Stimulated activated CD4-positive, alpha-beta T cell treated with anti-CD3 and anti-CD28 coated beads, TNF-alpha, amount 100 ng/mL, for 48 hours (primary cell): ENCODE data around the gene TRIM64C.
"Not testable (repeated sequence)": the region's sequence is repeated elsewhere in the genome, so short reads cannot be mapped to it uniquely, and the experiment has no call there.

Experiments
- DNase-seq, 3 donors: peaks; one replicate each; pipeline ENCODE4 v3.0.0-alpha.2; 2020; ENCODE audit warnings: low read depth in 3 of 3

TRIM64C gene, protein sequence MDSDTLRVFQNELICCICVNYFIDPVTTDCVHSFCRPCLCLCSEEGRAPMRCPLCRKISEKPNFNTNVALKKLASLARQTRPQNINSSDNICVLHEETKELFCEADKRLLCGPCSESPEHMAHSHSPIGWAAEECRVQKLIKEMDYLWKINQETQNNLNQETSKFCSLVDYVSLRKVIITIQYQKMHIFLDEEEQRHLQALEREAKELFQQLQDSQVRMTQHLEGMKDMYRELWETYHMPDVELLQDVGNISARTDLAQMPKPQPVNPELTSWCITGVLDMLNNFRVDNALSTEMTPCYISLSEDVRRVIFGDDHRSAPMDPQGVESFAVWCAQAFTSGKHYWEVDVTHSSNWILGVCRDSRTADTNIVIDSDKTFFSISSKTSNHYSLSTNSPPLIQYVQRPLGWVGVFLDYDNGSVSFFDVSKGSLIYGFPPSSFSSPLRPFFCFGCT

DNA sequence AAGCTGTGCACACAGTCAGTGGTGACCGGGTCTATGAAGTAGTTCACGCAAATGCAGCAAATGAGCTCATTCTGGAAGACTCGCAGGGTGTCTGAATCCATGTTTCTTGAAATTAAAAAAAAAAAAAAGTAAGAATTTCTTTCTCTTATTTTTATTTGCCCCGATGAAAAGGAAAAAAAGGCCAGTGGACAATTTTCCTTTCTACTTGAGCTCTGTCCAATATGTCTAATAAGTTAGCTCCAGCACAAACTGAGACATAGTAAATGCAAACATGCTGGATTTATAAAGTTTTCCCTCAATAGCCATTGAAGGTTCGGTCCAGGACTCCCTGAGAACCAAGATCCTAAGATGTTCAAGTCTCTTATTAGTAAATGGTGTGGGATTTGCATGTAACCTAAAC, at the start of gene TRIM64C:
Gene TRIM64C (minus strand): TSS at position 101 of the 400 bp plus-strand sequence. CDS start 0 bp downstream, at position 101.
- DNase-seq: not testable (repeated sequence)

GRCh38 chr11:49102356-49102755, 43.4 kb upstream of the TRIM64C start:
- not testable (repeated sequence) for DNase-seq

DNA sequence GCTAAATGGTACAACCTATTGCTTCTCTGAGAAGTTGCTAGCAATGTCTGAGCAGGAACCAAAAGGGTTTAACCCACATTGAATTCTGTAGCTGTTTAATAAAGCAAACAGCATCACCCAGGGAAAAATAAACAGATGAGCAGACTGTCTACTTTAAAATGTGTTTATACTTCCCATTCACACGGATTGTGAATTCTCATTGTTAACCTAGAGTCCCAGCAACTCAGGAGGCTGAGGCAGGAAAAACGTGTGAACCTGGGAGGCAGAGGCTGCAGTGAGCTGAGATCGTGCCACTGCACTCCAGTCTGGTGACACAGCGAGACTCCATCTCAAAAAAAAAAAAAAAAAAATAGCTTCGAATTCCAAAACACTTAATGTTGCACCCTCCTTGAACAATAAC, 11.0 kb upstream of the TRIM64C start:
- DNase-seq: not testable (repeated sequence)

GRCh38 chr11:49049821-49050220, 9.1 kb downstream of the TRIM64C start:
- not testable (repeated sequence) for DNase-seq

GRCh38 chr11:49048229-49048628, 10.7 kb downstream of the TRIM64C start:
- not testable (repeated sequence) for DNase-seq

- not testable (repeated sequence) for DNase-seq
Observed at GRCh38 chr11:49028523-49028922, 30.4 kb downstream of the TRIM64C start, which contains the start of gene TRIM49B. TSS of gene TRIM49B (plus strand) at chr11:49028823. CDS start at chr11:49031600, 2,777 bp downstream.
